GM21526 (cell line): ENCODE measurements around the gene SUFU.

Experiments used
- ATAC-seq: cut with Tn5 transposase; IDR thresholded peaks from one replicate; pipeline ENCODE4 v1.9.1; 2021; ENCODE audit warnings: moderate library complexity; ENCODE audit not compliant: unreplicated experiment, low FRiP score

The SUFU gene

DNA sequence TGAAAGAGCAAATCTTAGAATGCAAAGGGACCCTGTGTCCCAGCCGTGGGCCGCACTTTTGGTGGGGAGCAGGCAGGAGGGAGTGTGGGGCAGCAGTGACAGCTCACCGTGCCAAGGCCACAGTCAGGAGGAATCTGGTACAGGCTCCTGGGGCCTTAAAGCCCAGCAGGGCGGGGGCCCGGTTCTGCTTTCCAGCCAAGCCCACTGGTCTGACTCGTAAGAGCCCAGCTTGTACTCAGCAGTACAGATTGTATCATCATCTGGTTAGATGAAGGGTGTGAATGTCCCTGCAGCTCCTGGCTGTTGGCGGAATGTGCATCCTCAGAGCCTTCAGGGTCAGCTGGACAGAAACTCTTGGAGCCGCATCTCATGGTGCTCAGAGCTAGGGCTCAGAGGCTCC is 110.0 kb downstream of the SUFU start:
- ATAC-seq = no peak

- no peak for ATAC-seq
Observed at GRCh38 chr10:102614888-102615287, 111.1 kb downstream of the SUFU start.

DNA sequence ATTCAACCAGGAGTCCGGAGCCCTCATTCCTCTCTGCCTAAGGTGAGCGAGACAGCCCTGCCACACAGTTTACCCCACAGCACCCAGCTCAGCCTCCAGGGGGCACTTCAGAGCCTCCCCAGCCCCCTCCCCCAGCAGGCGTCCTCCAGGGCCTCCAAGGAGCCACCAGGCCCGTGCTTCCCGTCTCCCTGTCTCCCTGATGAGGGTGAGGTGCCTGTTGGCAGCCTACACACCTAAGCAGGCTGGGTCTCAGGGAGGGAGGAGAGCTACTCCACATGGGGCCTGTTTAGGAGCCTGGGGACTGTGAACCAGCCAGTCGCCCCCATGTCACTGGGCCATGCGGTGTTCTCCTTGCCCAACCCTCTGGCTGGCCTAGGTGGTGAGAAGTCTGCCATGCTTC is 111.6 kb downstream of the SUFU start:
- no peak for ATAC-seq

DNA sequence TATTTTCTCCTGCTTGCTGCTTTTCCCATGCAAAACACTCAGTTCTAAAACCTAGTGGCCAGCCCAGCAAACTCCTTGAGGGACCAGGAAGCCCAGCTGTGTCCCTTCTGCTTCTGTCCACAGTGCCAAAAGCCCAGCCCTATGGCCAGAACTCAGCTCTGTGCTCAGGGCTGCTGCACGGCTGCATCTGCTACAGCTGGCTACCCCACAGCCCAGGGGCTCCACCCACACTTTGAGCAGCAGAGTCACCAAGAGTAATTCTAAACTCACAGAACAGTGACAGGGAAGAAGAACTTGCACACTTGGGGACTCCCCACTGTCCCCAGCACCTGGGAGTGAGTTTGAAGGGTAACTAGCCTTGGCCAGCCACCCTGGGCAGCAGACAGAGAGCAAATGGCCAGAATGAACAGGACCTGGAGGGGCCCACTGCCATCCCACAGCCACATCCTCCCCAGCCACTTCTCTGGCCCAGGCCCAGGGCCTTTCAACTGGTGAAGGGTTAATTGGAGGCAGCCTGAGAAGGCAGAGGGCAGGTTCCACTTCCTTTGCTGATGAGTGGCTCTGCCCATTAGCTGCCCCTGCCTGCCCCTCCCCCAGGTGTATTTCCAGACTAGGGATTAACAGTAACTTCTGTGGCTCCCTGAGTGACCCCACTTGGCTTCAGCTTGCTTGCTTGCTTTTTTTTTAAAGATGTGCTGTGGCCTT is 112.4 kb downstream of the SUFU start:
- ATAC-seq = no peak

GRCh38 chr10:102617041-102617440 is 113.3 kb downstream of the SUFU start:
- no peak for ATAC-seq

DNA sequence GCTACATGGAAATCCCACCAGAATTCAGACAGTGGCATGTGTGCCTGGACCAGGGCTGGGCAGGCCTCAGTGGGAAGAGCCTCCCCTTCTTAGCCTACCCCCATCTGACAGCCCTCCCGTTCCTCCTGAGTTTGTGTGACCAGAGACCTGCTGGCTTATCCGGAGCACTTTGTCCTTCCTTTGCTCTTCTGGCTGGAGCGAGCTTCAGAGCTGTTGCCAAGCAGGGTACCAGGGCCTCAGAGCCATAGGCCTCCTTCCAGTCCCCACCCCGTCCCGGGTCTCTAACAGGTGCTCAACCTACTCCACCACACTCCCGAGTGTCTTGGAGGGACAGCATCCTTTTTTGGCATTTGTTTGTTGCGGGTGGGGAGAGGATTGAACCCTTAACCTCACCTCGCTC is 114.0 kb downstream of the SUFU start:
- no peak for ATAC-seq

- ATAC-seq = no peak
Observed at GRCh38 chr10:102619281-102619981, 115.7 kb downstream of the SUFU start.

- no peak for ATAC-seq
Observed at GRCh38 chr10:102620138-102620590, 116.4 kb downstream of the SUFU start.

DNA sequence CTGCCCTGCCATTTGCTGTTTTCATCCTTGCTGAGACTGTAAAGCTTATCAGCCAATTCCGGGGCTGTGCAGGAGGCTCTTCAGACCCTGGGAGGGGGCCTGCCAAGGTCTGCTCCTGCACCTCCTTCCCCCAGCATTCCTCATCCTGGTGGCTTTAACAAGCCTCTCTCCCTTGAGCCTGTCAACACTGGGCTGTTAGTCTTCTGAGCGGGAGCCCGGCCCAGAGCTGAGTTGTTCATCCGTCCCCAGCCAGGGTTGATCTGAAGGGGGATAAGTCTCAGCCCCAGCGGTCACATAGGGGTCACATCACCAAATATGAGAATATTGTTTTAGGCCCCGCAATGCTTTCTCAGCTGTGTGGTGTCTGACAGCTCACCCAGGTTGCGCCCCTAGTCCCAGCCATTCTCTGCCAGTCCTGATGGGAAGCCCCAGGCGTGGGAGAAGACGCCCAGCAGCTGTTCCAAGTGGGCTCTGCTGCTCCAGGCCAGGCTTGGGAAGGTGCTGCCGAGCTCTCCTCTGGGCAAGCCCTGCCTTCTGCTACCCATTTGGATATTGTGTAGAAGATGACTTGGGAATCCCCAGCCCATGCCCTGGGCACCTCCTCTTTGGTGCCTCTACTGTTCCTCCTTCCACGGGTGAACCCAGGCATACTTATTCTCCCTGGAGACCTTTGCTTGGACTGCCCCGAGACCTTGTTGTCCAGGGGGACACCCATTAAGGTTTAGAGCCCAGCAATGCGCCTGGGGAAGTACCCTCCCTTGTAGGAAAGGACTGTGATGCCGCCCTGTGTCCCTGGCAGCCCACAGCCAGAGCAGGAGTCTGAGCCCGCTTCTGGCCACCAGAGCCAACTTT is 117.0 kb downstream of the SUFU start:
- ATAC-seq = no peak

DNA sequence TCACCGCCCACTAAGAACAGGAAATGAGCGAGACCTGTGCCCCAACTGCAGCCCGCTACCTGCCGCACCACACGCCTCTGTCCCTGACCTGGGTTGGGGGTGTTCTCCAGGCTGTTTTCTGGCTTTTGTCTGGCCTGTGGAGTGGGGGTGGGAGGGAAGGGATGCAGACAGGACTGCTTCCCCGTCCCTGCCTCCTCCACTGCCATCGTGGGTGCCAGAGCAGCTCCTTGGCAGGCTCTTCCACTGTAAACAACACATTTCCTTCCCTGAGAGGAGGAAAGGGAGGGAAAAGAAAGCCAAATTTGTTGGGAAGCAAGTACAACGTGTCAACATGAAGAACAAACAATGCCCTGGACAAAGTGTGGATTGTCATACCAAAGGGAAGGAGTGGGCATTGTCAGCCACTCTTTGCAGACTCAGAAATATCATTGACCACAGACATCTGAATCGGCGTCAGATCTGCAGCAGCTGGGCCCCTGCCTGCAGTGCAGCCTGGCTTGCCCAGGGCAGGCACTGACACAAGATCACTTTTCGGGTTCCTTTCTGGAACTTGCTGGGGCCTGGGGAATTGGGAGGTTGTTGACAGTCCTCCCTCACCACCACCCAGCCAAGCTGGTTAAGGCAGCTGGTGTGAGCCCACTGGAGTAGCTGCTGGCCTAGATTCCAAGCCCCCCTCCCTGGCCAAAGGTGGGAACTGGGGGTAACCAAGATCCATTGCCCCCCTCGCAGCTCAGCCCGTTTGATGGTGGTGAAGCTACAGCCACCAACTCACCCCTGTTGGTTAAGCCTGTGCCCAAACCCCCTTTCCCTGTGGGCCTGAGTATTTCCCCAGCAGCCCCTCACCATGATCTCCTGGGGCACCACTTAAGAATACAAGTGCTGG is 117.9 kb downstream of the SUFU start:
- ATAC-seq = no peak

GRCh38 chr10:102624094-102624493 is 120.3 kb downstream of the SUFU start:
- no peak for ATAC-seq

DNA sequence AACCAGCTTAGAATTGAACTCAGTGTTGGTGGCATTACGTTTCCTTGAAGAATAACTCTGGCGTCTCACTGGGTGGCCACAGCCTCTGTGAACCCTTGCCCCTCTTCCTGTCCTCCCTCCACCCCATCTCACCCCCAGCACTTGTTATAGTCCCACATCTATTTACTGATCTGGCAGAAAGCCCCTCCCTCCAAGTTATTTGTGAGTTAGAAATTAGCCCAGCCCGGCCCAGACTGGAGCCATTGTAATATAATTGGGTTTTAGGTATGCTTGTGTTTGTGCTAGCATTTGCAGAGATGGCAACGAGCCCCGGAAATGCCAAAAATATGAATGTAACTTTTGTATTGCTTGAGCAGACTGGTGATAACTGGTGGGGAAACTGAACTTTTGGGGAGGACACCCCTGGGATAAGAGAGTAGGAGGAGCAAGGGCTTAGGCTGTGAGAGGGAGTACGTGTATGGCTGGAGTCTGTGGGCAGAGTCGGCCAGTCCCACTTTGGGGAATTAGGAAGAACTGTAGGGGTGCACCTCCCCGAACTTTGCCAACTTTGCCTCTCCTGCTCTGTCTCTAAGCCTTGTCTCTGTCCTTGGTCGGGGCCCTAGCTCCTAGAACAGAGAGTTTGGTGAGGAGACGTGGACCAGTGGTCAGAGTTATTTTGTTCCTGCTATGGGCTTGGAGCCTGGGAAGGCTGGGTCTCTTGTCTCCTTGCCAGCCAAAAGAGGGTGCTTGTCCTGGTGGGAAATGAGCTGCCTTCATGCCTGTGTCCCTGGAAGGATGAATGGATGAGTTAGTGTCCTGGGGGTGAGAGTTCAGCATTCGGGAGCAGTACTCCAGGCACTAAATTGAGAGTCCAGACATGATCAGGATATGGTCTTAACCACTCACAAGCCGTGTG is 121.2 kb downstream of the SUFU start:
- no peak for ATAC-seq

GRCh38 chr10:102626026-102626685 is 122.4 kb downstream of the SUFU start:
- no peak for ATAC-seq

DNA sequence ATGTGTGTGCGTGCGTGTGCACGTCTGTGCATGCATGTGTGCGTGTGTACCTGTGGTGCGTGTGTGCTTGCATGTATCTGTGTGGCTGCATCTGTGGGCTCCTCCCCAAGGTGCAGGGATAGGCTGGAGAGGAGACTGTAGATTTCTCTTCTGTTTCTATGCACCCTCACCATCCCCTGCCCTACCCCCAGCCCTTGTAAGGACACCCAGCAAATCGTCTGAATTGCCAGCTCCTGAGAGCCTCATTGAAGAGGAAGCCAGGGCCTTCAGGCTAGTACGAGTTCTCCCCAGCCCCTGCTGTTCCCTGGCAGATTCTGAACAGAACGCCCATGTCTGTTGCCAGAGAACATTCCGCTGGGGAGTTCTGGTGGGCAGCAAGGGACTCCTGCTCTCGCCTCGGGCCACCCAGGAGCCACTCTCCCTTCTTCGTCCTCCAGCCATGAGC is 123.5 kb downstream of the SUFU start:
- no peak for ATAC-seq

DNA sequence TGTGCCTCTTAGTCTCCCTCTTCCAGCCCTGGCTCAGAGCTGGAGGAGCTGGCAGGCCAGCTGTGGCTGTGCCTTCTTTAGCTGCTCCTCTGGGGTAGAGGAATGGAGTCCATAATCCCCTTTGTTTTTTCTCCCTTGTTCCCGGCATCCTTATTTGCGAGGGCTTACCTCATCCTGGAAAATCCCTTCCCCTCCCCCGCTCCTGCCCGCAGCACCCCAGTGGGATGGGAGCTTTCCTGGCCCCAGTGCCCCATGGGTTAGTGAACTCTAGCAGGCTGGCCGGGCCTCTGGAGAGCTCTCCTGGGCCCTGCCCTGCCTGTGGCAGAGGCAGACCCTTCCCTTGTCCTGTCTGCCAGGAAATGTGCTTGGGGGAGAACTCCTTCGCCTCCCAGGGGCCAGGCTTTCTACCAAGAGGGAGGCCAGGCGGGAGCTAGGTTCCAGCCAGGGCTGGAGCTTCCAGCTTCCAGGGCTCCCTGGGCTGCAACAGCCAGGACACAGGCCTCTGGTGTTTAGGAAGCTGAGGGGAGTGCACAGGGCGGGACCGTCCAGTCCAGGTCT is 124.0 kb downstream of the SUFU start:
- no peak for ATAC-seq

- no peak for ATAC-seq
Observed at GRCh38 chr10:102628451-102628911, 124.7 kb downstream of the SUFU start.

DNA sequence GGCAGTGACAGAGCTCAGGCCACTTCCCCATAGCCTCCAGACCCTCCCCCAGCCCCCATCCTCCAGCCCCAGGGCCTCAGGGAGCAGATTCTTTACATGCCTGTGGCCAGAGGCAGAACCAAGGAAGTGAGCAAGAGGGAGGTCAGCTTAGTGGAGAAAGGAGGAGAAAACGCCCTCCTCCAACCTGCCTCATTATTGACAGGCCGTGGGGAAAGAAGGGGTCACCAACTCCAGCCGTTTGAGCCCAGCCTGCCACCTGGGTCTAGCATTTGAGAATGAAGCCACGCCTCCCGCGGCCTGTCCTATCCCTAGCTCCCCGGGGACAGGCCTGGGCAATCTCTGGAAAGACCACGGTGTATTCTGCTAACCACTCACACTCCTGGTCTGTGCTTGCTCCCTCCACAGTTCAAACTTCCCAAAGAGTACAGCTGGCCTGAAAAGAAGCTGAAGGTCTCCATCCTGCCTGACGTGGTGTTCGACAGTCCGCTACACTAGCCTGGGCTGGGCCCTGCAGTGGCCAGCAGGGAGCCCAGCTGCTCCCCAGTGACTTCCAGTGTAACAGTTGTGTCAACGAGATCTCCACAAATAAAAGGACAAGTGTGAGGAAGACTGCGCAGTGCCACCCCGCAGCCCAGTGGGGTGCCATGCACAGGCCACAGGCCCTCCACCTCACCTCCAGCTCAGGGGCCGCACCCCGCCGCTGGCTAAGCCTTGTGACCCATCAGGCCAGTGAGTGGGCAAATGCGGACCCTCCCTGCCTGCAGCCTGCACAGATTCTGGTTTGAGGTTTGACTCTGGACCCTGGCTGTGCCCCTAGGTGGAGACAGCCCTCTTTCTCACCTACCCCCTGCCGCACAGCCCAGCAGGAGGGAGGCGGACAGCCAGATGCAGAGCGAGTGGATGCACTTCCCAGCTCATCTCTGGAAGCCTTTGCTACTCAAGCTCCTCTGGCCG is 126.2 kb downstream of the SUFU start:
- no peak for ATAC-seq
